Rectal smooth muscle tissue (tissue), 1 donor: ENCODE measurements around the gene ASRGL1.
"Not testable (repeated sequence)": the region's sequence is repeated elsewhere in the genome, so short reads cannot be mapped to it uniquely, and the experiment has no call there.

Experiments used
- H3K27ac ChIP-seq: one replicate; pipeline ENCODE4 v1.7.0; 2013; ENCODE audit warnings: low read depth, low read length, inconsistent platforms
- H3K27me3 ChIP-seq: one replicate; pipeline ENCODE4 v1.7.0; 2013; ENCODE audit warnings: low read length; ENCODE audit not compliant: control insufficient read depth, insufficient read depth
- H3K36me3 ChIP-seq: one replicate; pipeline ENCODE4 v1.7.0; 2013; ENCODE audit warnings: low read length; ENCODE audit not compliant: control insufficient read depth, insufficient read depth
- H3K4me1 ChIP-seq: one replicate; pipeline ENCODE4 v1.7.0; 2013; ENCODE audit warnings: low read length; ENCODE audit not compliant: control insufficient read depth, insufficient read depth
- H3K4me3 ChIP-seq: one replicate; pipeline ENCODE4 v1.7.0; 2013; ENCODE audit warnings: low read length
- H3K9ac ChIP-seq: one replicate; pipeline ENCODE4 v1.7.0; 2013; ENCODE audit warnings: low read length

ASRGL1 gene

DNA sequence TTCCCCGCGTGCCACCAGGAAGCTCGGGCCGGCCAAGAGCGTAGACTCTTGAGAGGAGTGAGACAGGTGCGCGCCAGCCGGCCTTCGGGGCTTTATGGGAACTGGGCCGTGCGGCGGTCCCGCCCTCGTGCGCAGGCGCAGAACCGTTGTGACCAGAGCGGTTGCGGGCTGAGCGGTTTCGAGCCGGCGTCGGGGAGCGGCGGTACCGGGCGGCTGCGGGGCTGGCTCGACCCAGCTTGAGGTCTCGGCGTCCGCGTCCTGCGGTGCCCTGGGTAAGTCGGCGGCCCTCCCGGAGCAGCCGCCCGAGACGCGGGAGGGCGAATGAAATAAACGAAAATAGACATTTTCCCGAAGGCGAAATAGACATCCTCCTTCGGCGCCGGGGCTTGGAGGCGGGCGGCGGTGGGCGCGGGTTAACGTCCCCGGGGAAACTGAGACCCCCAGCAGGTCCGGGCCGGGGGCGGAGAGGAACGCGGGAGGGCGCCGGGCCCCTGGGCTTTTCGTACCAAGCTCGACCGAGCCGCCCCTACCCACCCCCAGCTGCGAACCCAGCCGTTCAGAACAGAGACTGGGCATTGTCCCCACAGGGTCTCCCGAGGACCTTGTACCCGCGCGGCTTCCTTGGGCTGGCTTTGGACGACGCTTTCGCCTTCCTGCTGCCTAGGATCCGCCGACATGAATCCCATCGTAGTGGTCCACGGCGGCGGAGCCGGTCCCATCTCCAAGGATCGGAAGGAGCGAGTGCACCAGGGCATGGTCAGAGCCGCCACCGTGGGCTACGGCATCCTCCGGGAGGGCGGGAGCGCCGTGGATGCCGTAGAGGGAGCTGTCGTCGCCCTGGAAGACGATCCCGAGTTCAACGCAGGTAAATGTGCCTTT, at the start of gene ASRGL1:
TSS of gene ASRGL1 (plus strand) at position 146 of the 879 bp plus-strand sequence. CDS start at position 676, 530 bp downstream.
- Histone ChIP-seq H3K27me3 (no peaks in the 10 kb centered on the region), H3K9ac (no peak within 1 kb of the TSS), H3K36me3 (no peaks in the 10 kb centered on the region), H3K4me1 (no peaks in the 10 kb centered on the region), H3K4me3 (peak within 1 kb of the TSS; percentile 69), H3K27ac (no peak within 1 kb of the TSS)

DNA sequence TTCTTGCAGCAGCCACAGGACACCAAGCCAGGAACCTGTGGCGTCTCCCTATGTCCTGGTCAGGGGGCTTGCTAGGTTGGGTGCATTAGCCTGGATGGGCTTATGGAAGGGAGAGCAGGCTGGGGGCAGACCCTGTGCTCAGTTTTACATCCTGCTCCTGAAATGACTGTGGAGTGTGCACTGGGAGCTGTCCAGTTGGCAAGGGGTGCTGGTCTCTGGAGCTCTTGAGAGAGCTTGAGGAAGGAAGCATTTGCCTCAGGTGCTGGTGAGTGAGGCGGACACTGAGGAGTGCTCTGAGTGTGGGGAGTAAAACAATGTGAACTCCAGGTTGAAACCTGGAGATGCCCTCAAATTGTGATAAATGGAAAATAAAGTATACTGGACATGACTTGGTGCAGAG, 41.7 kb upstream of the ASRGL1 start:
- no peak overlapping the region for H3K9ac ChIP-seq
- H3K4me3 ChIP-seq, result no peak overlapping the region
- no peaks in the 10 kb centered on the region for H3K36me3 ChIP-seq
- H3K27me3 ChIP-seq, result peaks cover 4% of the 10 kb centered on the region
- no peaks in the 10 kb centered on the region for H3K4me1 ChIP-seq
- H3K27ac ChIP-seq, result no peak overlapping the region

DNA sequence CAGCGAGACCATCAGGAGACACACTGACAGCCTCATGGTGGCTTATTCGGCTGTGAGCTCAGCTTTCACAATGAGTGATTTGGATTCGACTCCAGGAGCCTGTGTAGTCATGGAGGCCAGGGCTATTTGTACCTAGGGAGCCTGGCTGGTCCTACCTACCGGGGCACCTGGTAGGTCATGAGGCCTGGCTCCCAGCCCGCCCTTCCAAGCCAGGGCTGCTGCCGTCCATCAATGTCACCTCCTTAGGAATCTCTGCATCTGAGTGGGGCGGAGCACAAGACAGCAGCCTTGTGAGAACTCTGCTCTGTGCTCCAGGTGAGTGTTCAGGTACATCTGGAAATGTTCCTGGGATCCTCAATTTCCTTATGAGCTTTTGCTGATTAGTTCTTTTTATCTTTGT, 38.3 kb upstream of the ASRGL1 start, which contains the start of gene SCGB1D4:
TSS of gene SCGB1D4 (minus strand) at position 101 of the 400 bp plus-strand sequence. CDS start at position 36, 65 bp downstream.
- Histone ChIP-seq H3K4me3 (no peak within 1 kb of the TSS), H3K27ac (no peak within 1 kb of the TSS), H3K27me3 (peaks cover 4% of the 10 kb centered on the region), H3K4me1 (no peaks in the 10 kb centered on the region), H3K36me3 (no peaks in the 10 kb centered on the region), H3K9ac (no peak within 1 kb of the TSS)

DNA sequence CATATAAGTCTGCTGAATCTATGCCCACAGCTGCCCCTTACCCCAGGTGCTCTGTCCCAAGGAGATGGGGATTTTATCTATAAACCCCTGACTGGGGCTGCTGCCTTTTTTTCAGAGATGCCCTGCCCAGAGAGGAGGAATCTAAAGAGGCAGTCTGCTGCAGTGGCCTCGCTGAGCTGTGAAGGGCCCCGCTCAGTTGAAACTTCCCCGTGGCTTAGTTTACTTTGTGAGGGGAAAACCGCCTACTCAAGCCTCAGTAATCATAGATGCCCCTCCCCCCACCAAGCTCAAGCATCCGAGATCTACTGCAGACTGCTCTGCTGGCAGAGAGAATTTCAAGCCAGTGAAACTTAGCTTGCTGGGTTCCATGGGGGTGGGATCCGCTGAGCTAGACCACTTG, 31.0 kb upstream of the ASRGL1 start:
- Histone ChIP-seq H3K36me3 (no peaks in the 10 kb centered on the region), H3K4me1 (no peaks in the 10 kb centered on the region), H3K27ac (no peak overlapping the region), H3K9ac (no peak overlapping the region), H3K27me3 (no peaks in the 10 kb centered on the region), H3K4me3 (no peak overlapping the region)

DNA sequence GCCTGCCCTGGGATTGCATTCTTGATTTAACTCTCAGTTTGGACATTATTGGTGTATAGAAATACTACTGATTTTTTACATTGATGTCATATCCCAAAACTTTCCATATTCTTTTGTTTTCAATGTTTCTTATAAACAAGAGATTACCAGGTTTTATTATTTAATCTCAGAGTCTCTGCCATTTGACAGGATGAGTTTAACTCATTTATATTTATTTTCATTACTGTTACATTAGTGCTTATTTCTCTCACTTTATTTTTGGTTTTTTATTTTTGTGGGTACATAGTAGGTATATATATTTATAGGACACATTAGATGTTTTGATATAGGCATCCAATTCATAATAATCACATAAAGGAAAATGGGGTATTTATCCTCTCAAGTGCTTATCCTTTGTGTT, 29.3 kb upstream of the ASRGL1 start:
- H3K36me3 ChIP-seq, result no peaks in the 10 kb centered on the region
- no peak overlapping the region for H3K4me3 ChIP-seq
- H3K27ac ChIP-seq, result no peak overlapping the region
- H3K27me3 ChIP-seq, result no peaks in the 10 kb centered on the region
- H3K4me1 ChIP-seq, result no peaks in the 10 kb centered on the region
- H3K9ac ChIP-seq, result no peak overlapping the region

DNA sequence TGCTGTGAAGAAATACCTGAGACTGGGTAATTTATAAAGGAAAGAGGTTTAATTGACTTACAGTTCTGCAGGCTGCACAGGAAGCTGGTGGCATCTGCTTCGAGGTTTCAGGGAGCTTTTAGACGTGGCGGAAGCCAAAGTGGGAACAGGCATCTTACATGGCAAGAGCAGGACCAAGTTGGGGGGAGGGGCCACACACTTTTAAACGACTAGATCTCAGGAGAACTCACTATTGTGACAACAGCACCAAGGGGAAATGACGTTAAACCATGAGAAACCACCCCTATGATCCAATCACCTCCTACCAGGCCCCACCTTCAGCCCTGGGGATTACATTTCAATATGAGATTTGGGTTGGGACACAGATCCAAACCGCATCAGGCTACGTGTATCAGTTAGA, 27.3 kb upstream of the ASRGL1 start:
- H3K4me1 ChIP-seq, result no peaks in the 10 kb centered on the region
- H3K27me3 ChIP-seq, result no peaks in the 10 kb centered on the region
- no peak overlapping the region for H3K4me3 ChIP-seq

DNA sequence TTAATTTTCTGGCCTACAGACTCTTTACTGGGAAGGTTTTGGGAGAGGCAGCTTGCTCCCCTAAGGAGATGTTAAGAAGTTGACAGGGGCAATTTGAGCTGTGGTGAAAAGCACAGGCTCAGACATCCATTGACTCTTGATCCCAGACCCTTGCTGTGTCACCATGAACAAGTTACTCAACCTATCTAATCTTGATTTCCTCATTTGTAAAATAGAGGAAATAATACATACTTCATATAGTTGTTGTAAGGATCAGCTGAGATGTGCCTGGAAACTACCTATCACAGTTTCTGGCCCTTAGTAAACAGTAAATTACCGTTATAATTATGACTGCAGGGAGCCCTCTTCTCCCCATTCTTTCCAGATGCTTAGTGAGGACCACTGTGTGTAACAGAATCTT, 21.8 kb upstream of the ASRGL1 start:
- Histone ChIP-seq H3K9ac (no peak overlapping the region), H3K36me3 (no peaks in the 10 kb centered on the region), H3K27me3 (no peaks in the 10 kb centered on the region), H3K27ac (no peak overlapping the region), H3K4me3 (no peak overlapping the region), H3K4me1 (no peaks in the 10 kb centered on the region)

More for the DNA sequence above, 27.3 kb upstream of the ASRGL1 start:
- Histone ChIP-seq H3K27ac (no peak overlapping the region), H3K36me3 (no peaks in the 10 kb centered on the region), H3K9ac (no peak overlapping the region)

DNA sequence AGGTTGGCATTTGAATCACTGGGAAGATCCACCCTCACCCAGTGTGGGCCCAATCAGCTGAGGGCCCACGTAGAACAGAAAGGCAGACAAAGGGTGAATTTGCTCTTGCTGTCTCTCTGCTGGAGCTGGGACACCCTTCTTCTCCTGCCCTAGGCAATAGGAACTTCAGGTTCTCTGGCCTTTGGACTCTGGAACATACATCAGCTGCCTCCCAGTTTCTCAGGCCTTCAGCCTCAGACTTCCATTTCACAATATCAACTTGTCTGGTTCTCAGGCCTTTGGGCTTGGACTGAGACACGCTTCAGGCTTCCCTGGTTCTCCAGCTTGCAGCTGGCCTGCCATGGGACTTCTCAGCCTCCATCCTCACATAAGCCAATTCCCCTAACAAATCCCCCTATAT, 14.7 kb upstream of the ASRGL1 start:
- Histone ChIP-seq H3K27me3 (no peaks in the 10 kb centered on the region), H3K9ac (no peak overlapping the region), H3K4me3 (no peak overlapping the region), H3K27ac (no peak overlapping the region), H3K4me1 (no peaks in the 10 kb centered on the region), H3K36me3 (no peaks in the 10 kb centered on the region)

DNA sequence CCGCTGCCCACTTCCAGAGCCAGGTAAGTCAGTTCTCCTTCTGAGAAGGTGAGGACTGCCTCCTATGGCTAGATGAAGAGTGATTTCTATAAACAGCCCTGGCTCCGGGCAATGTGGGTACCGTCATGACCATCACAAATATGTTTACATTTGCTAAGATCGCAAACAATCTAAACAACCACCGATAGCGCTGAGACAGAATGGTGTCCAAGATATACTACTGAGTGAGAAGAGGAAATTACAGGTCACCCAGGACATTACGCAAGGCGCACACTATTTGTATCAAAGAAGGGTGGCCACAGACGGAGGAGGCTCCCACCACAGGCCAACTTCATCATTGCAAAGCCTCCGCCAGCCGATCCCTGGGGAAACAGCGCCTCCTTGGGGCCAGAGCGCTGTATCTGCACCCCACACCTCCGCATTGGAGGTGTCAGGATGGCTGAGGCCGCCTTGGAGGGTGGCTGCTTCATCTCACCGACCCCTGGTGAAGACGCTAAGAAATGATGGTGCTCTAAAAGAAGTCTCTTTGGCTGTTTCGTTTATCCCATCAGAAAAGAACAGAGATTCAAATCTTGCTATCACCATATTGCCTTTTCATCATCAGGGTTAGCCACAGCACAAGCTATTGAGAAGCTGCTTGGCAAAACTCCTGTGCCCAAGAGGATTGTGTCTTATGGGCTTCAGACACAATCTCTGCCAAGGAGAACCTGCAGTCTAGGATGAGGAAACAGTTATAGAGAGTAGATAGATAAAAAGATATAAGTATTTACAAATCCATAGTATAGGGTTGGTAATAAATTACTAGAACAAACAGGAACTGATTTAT, 12.3 kb upstream of the ASRGL1 start:
- Histone ChIP-seq H3K27me3 (no peaks in the 10 kb centered on the region), H3K9ac (no peak overlapping the region), H3K36me3 (no peaks in the 10 kb centered on the region), H3K27ac (no peak overlapping the region), H3K4me3 (no peak overlapping the region), H3K4me1 (no peaks in the 10 kb centered on the region)

DNA sequence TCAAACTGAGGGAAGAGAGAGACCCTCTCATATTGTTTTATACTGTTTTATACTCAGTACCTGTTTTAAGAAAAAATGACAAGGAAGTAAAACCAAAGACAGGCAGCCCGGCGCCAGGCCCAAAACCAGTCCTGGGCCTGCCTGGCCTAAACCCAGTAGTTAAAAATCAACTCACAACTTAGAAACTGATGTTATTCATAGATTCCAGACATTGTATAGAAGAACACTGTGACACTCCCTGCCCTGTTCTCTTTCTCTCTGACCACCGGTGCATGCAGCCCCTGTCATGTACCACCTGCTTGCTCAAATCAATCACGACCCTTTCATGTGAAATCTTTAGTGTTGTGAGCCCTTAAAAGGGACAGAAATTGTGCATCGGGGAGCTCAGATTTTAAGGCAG, 11.5 kb upstream of the ASRGL1 start:
- not testable (repeated sequence) for H3K4me1 ChIP-seq, H3K27ac ChIP-seq, H3K4me3 ChIP-seq, H3K36me3 ChIP-seq, H3K9ac ChIP-seq, H3K27me3 ChIP-seq

DNA sequence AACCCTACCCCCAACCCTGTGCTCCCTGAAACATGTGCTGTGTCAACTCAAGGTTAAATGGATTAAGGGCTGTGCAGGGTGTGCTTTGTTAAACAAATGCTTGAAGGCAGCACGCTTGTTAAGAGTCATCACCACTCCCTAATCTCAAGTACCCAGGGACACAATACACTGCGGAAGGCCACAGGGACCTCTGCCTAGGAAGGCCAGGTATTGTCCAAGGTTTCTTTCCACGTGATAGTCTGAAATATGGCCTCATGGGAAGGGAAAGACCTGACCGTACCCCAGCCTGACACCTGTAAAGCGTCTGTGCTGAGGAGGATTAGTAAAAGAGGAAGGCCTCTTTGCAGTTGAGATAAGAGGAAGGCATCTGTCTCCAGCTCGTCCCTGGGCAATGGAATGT, 10.5 kb upstream of the ASRGL1 start:
- H3K27ac ChIP-seq, H3K4me3 ChIP-seq, H3K36me3 ChIP-seq, H3K4me1 ChIP-seq, H3K9ac ChIP-seq, H3K27me3 ChIP-seq: not testable (repeated sequence)

DNA sequence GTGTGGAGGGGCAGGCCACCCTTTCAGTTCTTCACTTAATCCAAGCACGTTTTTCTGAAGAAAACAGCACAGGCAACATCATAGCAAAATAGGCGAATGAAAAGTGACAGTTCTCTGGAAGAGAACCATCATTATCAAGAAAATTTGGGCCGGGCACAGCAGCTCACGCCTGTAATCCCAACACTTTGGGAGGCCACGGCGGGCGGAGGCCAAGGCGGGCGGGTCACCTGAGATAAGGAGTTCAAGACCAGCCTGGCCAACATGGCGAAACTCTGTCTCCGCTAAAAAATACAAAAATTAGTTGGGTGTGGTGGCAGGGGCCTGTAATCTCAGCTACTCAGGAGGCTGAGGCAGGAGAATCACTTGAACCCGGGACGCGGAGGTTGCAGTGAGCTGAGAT, 9.7 kb upstream of the ASRGL1 start:
- not testable (repeated sequence) for H3K27ac ChIP-seq, H3K4me1 ChIP-seq, H3K27me3 ChIP-seq, H3K4me3 ChIP-seq, H3K36me3 ChIP-seq, H3K9ac ChIP-seq
